GM19438 (cell line): ENCODE results near the gene NMT2.

Source experiments
- ATAC-seq: cut with Tn5 transposase; IDR thresholded peaks from one replicate; pipeline ENCODE4 v1.9.1; 2021; ENCODE audit warnings: low read depth; ENCODE audit not compliant: unreplicated experiment

The NMT2 gene

DNA sequence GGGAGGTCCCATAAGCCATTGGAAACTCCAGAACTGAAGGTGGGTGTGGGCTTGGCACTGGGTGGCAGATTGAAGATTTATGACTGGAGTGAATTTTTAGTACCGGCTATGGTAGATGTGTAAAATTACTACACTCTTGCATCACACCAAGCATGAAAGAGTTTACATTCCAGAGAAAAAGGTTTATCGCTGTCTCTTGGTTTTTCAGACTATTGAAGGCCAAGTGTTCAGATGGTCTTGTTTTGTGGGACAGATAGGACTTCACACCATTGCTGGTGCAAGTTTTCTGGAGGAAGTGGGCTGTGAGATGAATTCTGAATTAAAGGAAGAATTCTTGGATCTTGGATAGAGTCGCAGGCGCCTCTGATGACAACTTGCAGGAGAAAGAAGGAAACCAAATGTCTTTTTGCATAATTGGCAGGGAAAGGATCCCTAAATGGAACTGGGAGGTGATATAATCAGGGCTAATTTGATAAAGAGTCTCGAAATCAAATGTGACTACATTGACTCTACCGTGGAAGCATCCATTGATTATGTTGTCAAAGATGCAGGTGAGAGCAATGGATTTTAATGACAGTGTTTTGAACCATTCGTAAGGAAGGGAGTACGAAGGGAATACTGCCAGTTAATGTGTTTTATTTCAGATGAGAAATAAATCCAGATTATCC is 14.2 kb upstream of the NMT2 start:
- no peak for ATAC-seq

- ATAC-seq: no peak
Measured at GRCh38 chr10:15181576-15182156, 13.2 kb upstream of the NMT2 start.

DNA sequence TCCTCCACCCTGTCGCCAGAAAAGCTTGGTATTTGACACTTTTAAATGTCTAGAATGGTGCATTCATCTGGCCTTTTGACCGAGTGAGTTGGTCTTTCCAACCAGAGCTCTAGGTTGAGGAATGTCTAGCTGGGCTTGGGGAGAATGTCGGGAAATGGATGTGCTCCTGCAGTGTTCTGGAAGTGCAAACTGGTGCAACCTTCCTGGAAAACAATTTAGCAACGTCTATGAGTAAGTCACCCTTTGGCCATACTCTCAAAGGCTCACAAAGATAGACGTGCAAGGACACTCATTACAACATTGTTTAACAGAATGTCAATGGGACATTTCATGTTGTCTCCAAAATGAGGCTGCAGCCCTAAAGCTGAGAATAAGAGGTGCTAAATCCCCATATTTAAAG is 12.2 kb upstream of the NMT2 start:
- ATAC-seq: no peak

DNA sequence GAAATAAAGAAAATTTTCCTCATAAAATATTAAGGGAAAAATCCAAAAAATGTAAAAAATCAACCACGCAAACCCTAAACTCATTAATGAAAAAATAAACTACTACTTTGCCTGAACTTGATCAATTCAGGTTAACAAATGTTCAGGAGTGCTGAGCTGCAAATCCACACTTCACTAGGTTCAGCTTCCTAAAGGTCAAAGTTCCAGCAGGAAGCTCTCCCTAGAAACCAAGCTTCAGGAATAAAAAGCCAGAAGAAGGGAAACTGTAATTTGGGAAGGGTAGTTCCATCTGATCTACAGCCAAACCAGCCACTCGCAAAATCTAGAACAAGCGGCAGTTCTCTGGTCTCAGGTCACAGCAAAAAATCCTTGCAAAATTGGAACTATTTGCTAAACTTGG is 7.8 kb upstream of the NMT2 start:
- ATAC-seq: no peak

- no peak for ATAC-seq
Measured at GRCh38 chr10:15175587-15175986, 7.1 kb upstream of the NMT2 start.

DNA sequence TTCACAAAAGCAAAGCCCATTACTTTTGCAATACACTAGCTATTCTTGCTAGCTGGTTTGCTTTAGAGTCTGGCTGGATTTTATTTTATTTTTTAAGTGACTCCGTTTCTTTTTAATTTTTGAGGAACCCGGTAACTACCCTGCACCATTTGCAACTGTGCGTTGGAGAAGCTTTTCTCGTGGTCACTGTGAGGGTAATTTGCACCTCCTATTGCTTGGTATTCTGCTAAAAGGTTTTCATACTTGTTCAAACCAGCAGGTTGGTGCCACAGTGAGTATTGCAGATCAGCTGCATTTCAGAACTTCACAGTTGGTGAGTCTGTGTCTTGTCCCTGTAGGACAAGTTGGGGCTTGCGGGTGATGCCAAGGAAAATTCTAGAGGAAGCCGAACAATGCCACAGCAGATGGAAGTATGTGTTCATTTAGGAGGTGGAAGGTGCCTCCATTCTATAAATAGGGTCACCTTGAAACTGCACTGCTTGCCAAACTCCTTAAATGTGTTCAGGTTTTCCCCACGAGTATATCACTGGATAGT is 3.9 kb upstream of the NMT2 start:
- no peak for ATAC-seq

DNA sequence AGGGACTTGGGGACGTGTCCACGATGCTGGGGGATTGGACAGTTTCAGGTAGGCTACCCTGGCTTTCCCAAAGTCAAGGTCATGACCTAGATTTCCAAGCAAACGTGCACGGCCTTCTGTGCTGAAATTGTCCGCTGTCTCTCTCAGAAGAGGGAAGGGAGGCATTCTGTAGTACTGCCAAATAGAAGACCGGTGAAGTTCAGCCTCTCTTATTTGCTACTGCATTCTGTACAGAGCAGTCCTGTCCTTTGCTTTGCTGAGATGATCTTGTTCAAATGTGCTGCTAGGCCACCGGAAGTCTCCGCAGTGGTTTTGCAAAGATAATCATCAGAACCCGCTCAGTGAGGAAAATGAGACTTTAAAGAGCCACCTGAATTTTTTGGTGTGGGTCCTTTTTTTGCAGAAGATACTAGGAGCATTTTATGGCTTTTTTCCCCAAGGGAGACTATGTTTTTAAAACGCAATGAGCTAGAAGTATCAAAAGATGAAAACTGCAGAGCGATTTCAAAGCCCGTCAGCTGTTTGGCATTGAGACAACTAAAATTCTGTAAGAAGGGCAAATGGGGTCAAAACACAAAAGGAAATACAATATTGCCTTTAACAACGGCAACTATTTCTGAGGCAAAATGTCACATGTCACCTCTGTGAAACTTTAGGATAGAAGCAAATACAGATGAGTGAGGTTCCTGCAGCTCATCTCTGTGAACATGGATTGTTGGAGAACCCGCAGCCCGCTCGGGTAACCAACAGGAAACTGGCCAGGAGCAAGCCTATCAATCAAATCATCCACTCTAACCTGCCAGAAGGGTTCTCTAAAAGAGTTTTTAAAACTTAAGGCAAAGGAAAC is 1.3 kb upstream of the NMT2 start:
- no peak for ATAC-seq

- ATAC-seq: peak; percentile 40
Measured at GRCh38 chr10:15168786-15169554, 477 bp upstream of the NMT2 start.

DNA sequence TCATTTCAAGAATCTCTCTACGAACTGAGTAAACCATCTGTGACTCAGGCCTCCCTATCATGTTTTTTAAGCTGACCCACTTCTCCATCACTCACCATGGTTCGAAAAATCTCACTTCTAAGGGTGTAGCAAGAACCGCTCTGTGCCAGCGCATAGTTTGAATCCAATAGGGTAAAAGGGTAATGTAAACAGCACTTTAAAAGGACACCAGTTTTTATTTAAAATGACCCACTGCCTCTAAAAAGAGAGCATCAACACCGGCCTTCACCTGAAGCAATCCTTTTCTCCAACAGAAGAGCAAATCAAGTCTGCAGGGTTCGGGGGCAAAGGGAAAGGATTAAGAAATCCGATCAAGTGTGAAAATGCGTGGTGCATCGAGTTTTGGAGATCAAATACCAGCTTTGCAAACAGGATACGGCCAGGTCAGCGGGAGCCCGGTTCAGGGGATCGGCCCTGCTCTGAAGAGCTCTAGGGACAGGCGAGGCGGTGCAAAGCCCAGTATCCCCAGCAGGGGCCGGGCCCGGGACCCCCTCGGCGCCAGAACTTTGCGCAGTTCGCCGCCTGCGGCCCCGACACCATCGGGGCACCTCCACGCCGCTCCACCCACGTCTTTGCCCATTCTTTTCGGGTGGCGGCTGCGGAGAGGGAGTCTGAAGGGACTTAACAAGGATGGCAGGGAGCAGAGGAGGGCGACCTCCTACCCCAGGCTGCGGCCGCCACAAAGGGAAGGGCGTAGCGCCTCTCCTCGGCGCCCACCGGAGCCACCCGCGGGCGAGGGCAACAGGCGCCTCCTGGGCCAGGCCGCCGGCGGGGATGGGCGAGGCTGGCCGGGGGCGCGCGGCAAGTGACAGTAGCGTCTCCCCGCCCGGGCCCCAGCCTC is 842 bp downstream of the NMT2 start:
- ATAC-seq: peak; percentile 40

DNA sequence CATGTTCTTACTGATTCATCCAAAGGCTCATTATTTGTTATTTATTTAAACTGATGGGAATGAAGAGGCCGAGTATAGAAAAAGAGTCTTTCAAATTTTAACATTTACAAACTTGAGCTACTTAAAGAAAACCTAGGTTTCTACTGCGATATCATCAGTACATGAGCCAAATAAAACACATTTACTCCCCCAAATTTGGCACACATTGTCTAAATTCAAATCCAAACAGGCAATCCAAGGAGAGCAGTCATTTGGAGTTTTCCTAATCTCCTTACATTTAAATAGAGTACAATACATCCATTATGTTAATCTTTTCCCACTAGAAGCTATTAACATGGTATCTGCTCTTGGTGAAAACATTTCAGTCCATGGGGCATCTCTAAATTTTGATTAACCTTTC is 2.2 kb downstream of the NMT2 start:
- ATAC-seq: no peak

GRCh38 chr10:15163253-15163828 is 5.2 kb downstream of the NMT2 start:
- ATAC-seq: no peak

- ATAC-seq: no peak
Measured at GRCh38 chr10:15158972-15159371, 9.5 kb downstream of the NMT2 start.

- no peak for ATAC-seq
Measured at GRCh38 chr10:15158448-15158847, 10.0 kb downstream of the NMT2 start.

- ATAC-seq: no peak
Measured at GRCh38 chr10:15155978-15156656, 12.4 kb downstream of the NMT2 start.

- no peak for ATAC-seq
Measured at GRCh38 chr10:15152556-15152955, 15.9 kb downstream of the NMT2 start.

DNA sequence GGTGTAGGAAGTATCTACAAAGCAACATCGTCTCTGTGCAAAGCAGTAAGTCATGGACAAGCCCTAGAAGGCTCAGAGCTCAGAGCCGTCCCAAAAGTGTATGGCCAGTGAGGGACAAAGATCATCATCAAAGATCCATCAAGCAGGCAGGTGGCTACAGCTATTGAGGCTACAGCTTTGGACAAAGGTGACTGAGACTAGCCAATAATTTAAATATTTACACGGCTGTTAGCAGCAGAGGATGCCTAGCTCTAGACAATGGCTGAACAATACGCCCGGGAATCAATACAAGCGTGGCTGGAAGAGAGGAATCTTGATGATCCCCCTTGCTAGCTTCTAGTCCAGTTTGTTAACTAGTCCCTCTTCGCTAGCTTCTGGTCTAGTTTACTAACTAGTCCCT is 17.9 kb downstream of the NMT2 start:
- no peak for ATAC-seq

DNA sequence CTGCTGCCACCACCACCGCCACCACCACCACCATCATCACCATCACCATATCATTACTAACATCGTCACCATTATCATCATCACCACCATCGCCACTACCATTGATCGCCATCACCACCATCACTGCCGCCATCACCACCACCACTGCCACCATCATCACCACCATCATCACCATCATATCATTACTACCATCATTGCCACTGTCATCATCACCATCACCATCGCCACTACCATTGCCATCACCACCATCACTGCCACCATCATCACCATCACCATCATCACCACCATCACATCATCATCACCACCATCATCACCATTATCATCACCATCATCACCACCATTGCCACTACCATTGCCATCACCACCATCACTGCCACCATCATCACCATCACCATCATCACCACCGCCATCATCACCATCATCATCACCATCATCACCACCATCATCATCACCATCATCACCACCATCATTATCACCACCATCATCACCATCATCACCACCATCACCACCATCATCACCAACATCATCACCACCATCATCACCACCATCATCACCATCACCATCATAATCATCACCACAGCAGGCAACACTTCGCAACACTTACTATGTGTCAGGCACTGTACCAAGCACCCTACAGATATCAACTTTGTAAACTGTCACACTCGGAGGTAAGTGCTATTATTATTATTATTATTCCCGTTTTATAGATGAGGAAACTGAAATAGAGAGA is 19.3 kb downstream of the NMT2 start:
- ATAC-seq: no peak
